HG02840 (cell line): ENCODE measurements around the gene SLC41A2.
"Not testable (repeated sequence)": the region's sequence is repeated elsewhere in the genome, so short reads cannot be mapped to it uniquely, and the experiment has no call there.

ENCODE experiments used
- ATAC-seq: cut with Tn5 transposase; IDR thresholded peaks from one replicate; pipeline ENCODE4 v1.9.1; 2021; ENCODE audit warnings: mild to moderate bottlenecking, moderate library complexity, moderate number of reproducible peaks; ENCODE audit not compliant: unreplicated experiment, low FRiP score

The SLC41A2 gene

GRCh38 chr12:104964167-104964855, 6.2 kb upstream of the SLC41A2 start:
- ATAC-seq: no peak

- no peak for ATAC-seq
Measured at GRCh38 chr12:104963757-104964156, 5.7 kb upstream of the SLC41A2 start.

- ATAC-seq: no peak
Measured at GRCh38 chr12:104960464-104960863, 2.4 kb upstream of the SLC41A2 start.

- no peak for ATAC-seq
Measured at GRCh38 chr12:104959335-104959841, 1.3 kb upstream of the SLC41A2 start.

GRCh38 chr12:104958805-104959334, 780 bp upstream of the SLC41A2 start:
- ATAC-seq: no peak

GRCh38 chr12:104957719-104958000, 430 bp downstream of the SLC41A2 start:
- ATAC-seq: peak; percentile 33

- no peak for ATAC-seq
Measured at GRCh38 chr12:104956870-104957718, 996 bp downstream of the SLC41A2 start.

GRCh38 chr12:104955703-104956102, 2.4 kb downstream of the SLC41A2 start:
- no peak for ATAC-seq

- no peak for ATAC-seq
Measured at GRCh38 chr12:104953323-104953722, 4.8 kb downstream of the SLC41A2 start.

- ATAC-seq: no peak
Measured at GRCh38 chr12:104952816-104953215, 5.3 kb downstream of the SLC41A2 start.

- no peak for ATAC-seq
Measured at GRCh38 chr12:104951759-104952509, 6.2 kb downstream of the SLC41A2 start.

GRCh38 chr12:104948716-104949115, 9.4 kb downstream of the SLC41A2 start:
- ATAC-seq: not testable (repeated sequence)

GRCh38 chr12:104944252-104944651, 13.8 kb downstream of the SLC41A2 start:
- ATAC-seq: no peak

GRCh38 chr12:104943401-104943800, 14.7 kb downstream of the SLC41A2 start:
- not testable (repeated sequence) for ATAC-seq

GRCh38 chr12:104942075-104942474, 16.0 kb downstream of the SLC41A2 start:
- no peak for ATAC-seq

- ATAC-seq: no peak
Measured at GRCh38 chr12:104941454-104941853, 16.6 kb downstream of the SLC41A2 start.

- ATAC-seq: no peak
Measured at GRCh38 chr12:104939089-104939488, 19.0 kb downstream of the SLC41A2 start.

GRCh38 chr12:104938371-104938770, 19.7 kb downstream of the SLC41A2 start:
- ATAC-seq: no peak

GRCh38 chr12:104935886-104936285, 22.2 kb downstream of the SLC41A2 start:
- no peak for ATAC-seq

GRCh38 chr12:104933778-104934177, 24.3 kb downstream of the SLC41A2 start:
- ATAC-seq: no peak

GRCh38 chr12:104933128-104933527, 25.0 kb downstream of the SLC41A2 start:
- ATAC-seq: no peak
